GM10266 (cell line): ENCODE data around the gene OBSCN.

ENCODE experiments used
- DNase-seq: peaks from one replicate; pipeline ENCODE4 v3.0.0; 2012; ENCODE audit errors: extremely low spot score
- CTCF ChIP-seq: IDR thresholded peaks from 2 replicates; pipeline ENCODE4 v1.5.1; 2012; ENCODE audit warnings: mild to moderate bottlenecking, low read depth; ENCODE audit not compliant: control insufficient read depth, insufficient read depth; ENCODE audit errors: missing control alignments

Gene OBSCN

GRCh38 chr1:228297242-228297641 is 89.4 kb downstream of the OBSCN start:
- TF ChIP-seq CTCF = no peak
- DNase-seq = no peak

GRCh38 chr1:228297822-228298221 is 90.0 kb downstream of the OBSCN start:
- no peak for TF ChIP-seq CTCF
- no peak for DNase-seq

- no peak for DNase-seq
- no peak for TF ChIP-seq CTCF
Measured at GRCh38 chr1:228298471-228298870, 90.6 kb downstream of the OBSCN start.

- no peak for TF ChIP-seq CTCF
- no peak for DNase-seq
Measured at GRCh38 chr1:228299211-228299610, 91.4 kb downstream of the OBSCN start.

DNA sequence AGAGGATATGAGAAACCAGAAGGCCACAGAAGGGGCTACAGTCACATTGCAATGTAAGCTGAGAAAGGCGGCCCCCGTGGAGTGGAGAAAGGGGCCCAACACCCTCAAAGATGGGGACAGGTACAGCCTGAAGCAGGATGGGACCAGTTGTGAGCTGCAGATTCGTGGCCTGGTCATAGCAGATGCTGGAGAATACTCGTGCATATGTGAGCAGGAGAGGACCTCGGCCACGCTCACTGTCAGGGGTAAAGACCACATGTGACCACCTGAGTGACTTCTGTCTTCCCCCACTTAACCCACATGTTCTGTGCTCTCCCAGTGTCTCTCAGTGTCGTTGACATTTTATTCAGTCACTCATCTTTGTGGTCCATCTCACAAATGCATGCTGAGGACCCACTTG is 92.1 kb downstream of the OBSCN start:
- DNase-seq = no peak
- TF ChIP-seq CTCF = no peak

DNA sequence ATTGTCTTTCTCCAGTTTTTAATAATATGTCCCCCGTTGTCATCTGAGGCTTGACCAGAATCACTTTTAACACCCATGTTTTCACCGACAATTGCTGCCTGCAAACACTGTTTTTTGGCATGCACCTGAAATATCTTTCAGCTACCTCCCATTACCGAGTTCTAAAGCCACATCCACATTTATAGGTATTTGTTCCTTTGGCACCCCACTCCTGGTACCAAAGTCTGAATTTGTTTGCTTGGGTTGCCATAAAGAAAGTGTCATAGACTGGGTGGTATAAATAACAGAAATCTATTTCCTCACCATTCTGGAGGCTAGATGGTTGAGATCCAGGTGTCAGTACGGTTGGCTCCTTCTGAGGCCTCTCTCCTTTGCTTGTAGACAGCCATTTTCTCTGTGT is 94.2 kb downstream of the OBSCN start:
- no peak for DNase-seq
- no peak for TF ChIP-seq CTCF

DNA sequence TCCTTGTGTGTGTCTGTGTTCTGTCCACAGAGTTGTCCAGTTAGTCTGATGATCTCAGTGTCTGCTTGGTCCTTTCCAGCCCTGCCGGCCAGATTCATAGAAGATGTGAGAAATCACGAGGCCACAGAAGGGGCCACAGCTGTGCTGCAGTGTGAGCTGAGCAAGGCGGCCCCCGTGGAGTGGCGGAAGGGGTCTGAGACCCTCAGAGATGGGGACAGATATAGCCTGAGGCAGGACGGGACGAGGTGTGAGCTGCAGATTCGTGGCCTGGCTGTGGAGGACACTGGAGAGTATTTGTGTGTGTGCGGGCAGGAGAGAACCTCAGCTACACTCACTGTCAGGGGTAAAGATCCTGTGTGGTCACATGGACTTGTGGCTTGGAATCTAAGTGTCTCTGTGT is 95.8 kb downstream of the OBSCN start:
- TF ChIP-seq CTCF = no peak

More for the DNA sequence above, 95.8 kb downstream of the OBSCN start:
- no peak for DNase-seq
